ENCODE data around the gene MOV10. TPM values are rescaled to one million over a fixed set of nuclear protein-coding genes. Genes with fewer than 3 reads are reported as not detected.

Gene MOV10
- total and polyA plus RNA-seq, 8 donors, result 17.7 to 89.9 (median 25.2) TPM

GRCh38 chr1:112729909-112730308 lies 55.5 kb downstream of the MOV10 start:
- H3K4me1 ChIP-seq, result no peaks in the 10 kb centered on the region
- H3K4me3 ChIP-seq, result no peak overlapping the region
- H3K27ac ChIP-seq, result no peak overlapping the region
- FAIRE-seq (no peak), ATAC-seq (no peak), DNase-seq (no peak)
- H3K9me3 ChIP-seq, result no peaks in the 10 kb centered on the region
- no peaks in the 10 kb centered on the region for H3K27me3 ChIP-seq
- intact Hi-C loops (cut with DNase I), result no loop called here
- no peak for TF ChIP-seq CTCF (IDR thresholded peaks at IDR 0.05)
- WGBS, 2 donors, result 55 to 69% methylated on average over 1 of the region's 1 CpG
- no peaks in the 10 kb centered on the region for H3K36me3 ChIP-seq

- no peak for TF ChIP-seq CTCF (IDR thresholded peaks at IDR 0.05)
- intact Hi-C loops (cut with DNase I), result no loop called here
Measured at GRCh38 chr1:112731451-112731850, 57.0 kb downstream of the MOV10 start.

GRCh38 chr1:112735752-112736151 lies 61.3 kb downstream of the MOV10 start:
- Histone ChIP-seq H3K9me3 (no peaks in the 10 kb centered on the region), H3K36me3 (no peaks in the 10 kb centered on the region), H3K4me1 (no peaks in the 10 kb centered on the region), H3K27ac (no peak overlapping the region), H3K27me3 (no peaks in the 10 kb centered on the region), H3K4me3 (no peak overlapping the region)
- FAIRE-seq (no peak), DNase-seq (no peak), ATAC-seq (no peak)
- intact Hi-C loops (cut with DNase I), result no loop called here
- WGBS, 2 donors, result 95 to 100% methylated on average over 1 of the region's 1 CpG
- TF ChIP-seq CTCF (IDR thresholded peaks at IDR 0.05), result no peak

More at GRCh38 chr1:112731451-112731850, 57.0 kb downstream of the MOV10 start:
- Histone ChIP-seq H3K27ac (no peak overlapping the region), H3K36me3 (no peaks in the 10 kb centered on the region), H3K4me3 (no peak overlapping the region), H3K4me1 (no peaks in the 10 kb centered on the region), H3K9me3 (no peaks in the 10 kb centered on the region), H3K27me3 (no peaks in the 10 kb centered on the region)
- no peak for ATAC-seq
- DNase-seq, result no peak
- no peak for FAIRE-seq
- WGBS, 2 donors, result 98 to 100% methylated on average over 1 of the region's 1 CpG

- no peaks in the 10 kb centered on the region for H3K4me1 ChIP-seq
- H3K36me3 ChIP-seq, result no peaks in the 10 kb centered on the region
- TF ChIP-seq CTCF (IDR thresholded peaks at IDR 0.05), result no peak
- no peaks in the 10 kb centered on the region for H3K9me3 ChIP-seq
- ATAC-seq, result no peak
- H3K27ac ChIP-seq, result no peak overlapping the region
- peaks cover 0 to 3% (median 0%) of the 10 kb centered on the region in 4 donors for H3K27me3 ChIP-seq
- no peak for FAIRE-seq
- no peak overlapping the region for H3K4me3 ChIP-seq
- WGBS, 2 donors, result 69 to 92% methylated on average over 3 of the region's 3 CpGs
- DNase-seq, result no peak
- intact Hi-C loops (cut with DNase I), result no loop called here
Measured at GRCh38 chr1:112737573-112737972, 63.1 kb downstream of the MOV10 start.

- Histone ChIP-seq H3K4me1 (peaks cover 0 to 5% (median 0%) of the 10 kb centered on the region in 3 donors), H3K4me3 (peak overlapping the region in 1 of 4 donors; percentile 26), H3K36me3 (no peaks in the 10 kb centered on the region), H3K27ac (no peak overlapping the region), H3K27me3 (peaks cover 0 to 18% (median 5%) of the 10 kb centered on the region in 4 donors), H3K9me3 (no peaks in the 10 kb centered on the region)
- no peak for DNase-seq
- intact Hi-C loops (cut with DNase I), result no loop called here
- FAIRE-seq, result no peak
- peak in 2 of 4 donors; percentile 29 to 56 for ATAC-seq
- no peak for TF ChIP-seq CTCF (IDR thresholded peaks at IDR 0.05)
- WGBS, 2 donors, result 19 to 20% methylated on average over 53 to 54 of the region's 54 CpGs
Measured at GRCh38 chr1:112743174-112744008, 68.9 kb downstream of the MOV10 start.

Data from pancreas (tissue), 10 donors.